ENCODE measurements around the gene ATP9B. TPM values are rescaled to one million over a fixed set of nuclear protein-coding genes. Genes with fewer than 3 reads are reported as not detected.

Gene ATP9B
- total RNA-seq, 1 experiment from 2014 or later = 20.9 TPM

DNA sequence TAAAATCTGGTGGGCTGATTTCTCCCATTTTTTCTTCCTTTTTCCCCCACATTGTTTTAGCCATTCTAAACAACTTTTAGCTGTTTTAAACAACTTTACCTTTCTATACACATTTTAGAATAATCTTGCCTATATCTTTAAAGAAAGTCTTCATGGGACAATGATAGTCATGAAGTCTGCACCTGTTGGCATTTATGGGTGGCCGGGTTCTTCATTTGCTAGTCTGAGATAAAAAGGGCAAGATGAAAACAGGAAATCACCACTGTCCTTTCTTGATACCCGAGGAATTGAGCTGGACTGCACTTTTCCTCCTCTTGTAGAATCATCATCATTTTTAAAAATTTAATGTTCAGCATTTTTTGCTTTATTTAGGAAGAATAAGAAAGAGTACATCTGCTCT is 104.5 kb downstream of the ATP9B start:
- Mint-ChIP-seq H3K9me3 (no peaks in the 10 kb centered on the region), H3K27me3 (ENCODE audit: low read depth) (no peaks in the 10 kb centered on the region), H3K4me1 (peaks cover 0 to 4% of the 10 kb centered on the region in 2 experiments; a peak in 1 of 4 replicates), H3K36me3 (ENCODE audit: insufficient read depth in 1 of 3, low read depth in 3 of 3) (peaks cover 5% of the 10 kb centered on the region in 3 experiments; a peak in 5 of 7 replicates), H3K27ac (no peak overlapping the region), H3K4me3 (no peak overlapping the region)
- H3K14ac ChIP-seq (ENCODE audit: insufficient read depth, low read length) = no peak overlapping the region
- no peak overlapping the region for H3K27ac ChIP-seq (ENCODE audit: insufficient read length, low read depth, low read length)
- no peak for DNase-seq
- no peak overlapping the region for H3K4ac ChIP-seq (ENCODE audit: low read depth, low read length)
- H2AK5ac ChIP-seq (ENCODE audit: insufficient read length, low read length) = no peak overlapping the region
- H4K91ac ChIP-seq (ENCODE audit: insufficient read length, low read depth, low read length) = no peak overlapping the region
- H3K23ac ChIP-seq (ENCODE audit: insufficient read length, low read depth, low read length) = no peak overlapping the region
- no peak overlapping the region for H3K9ac ChIP-seq (ENCODE audit: extremely low read depth, insufficient read length, low read length)
- H3K4me1 ChIP-seq (ENCODE audit: insufficient read depth, low read length) = no peaks in the 10 kb centered on the region
- no peak for TF ChIP-seq CTCF (conservative IDR thresholded peaks at IDR 0.05)
- H2BK15ac ChIP-seq (ENCODE audit: low read depth, low read length) = no peak overlapping the region
- H3K79me1 ChIP-seq (ENCODE audit: insufficient read depth, low read depth, low read length, poor library complexity, severe bottlenecking) = no peaks in the 10 kb centered on the region
- no peaks in the 10 kb centered on the region for H3K23me2 ChIP-seq (ENCODE audit: insufficient read length, low read depth, low read length, poor library complexity, severe bottlenecking)
- H3K56ac ChIP-seq (ENCODE audit: insufficient read length, low read depth, low read length) = no peak overlapping the region
- no peaks in the 10 kb centered on the region for H3K9me3 ChIP-seq (ENCODE audit: control insufficient read depth, low read depth, low read length)
- H4K8ac ChIP-seq (replicated peaks; ENCODE audit: insufficient read length, low read depth, low read length) = no peak overlapping the region
- no peak overlapping the region for H2AFZ ChIP-seq (ENCODE audit: low read length)
- no CpG with 5 or more reads among the region's 2 CpGs for WGBS (ENCODE audit: extremely low coverage, insufficient read length, low lambda C conversion rate)
- no peaks in the 10 kb centered on the region for H4K20me1 ChIP-seq (ENCODE audit: control insufficient read depth, insufficient read depth, insufficient read length)
- no peak overlapping the region for H2BK120ac ChIP-seq (ENCODE audit: low read depth, low read length, poor library complexity, severe bottlenecking)
- H2BK20ac ChIP-seq (ENCODE audit: low read depth, low read length, poor library complexity, severe bottlenecking) = no peak overlapping the region
- H3K79me2 ChIP-seq (ENCODE audit: insufficient read depth, low read length) = no peaks in the 10 kb centered on the region
- no peak overlapping the region for H3K4me2 ChIP-seq (ENCODE audit: insufficient read depth, insufficient read length, low read length)
- no peak overlapping the region for H3K18ac ChIP-seq (ENCODE audit: insufficient read length, low read depth, low read length)
- no peak overlapping the region for H3T11ph ChIP-seq (ENCODE audit: low read length)
- no peak overlapping the region for H2BK5ac ChIP-seq (ENCODE audit: insufficient read length, low read length)
- H4K5ac ChIP-seq (ENCODE audit: insufficient read length, low read depth, low read length) = no peak overlapping the region
- H2BK12ac ChIP-seq (ENCODE audit: insufficient read length, low read depth, low read length) = no peak overlapping the region
- H3K27me3 ChIP-seq (ENCODE audit: insufficient read depth, low read length) = no peaks in the 10 kb centered on the region
